ENCODE data around the gene NAV2. TPM values are rescaled to one million over a fixed set of nuclear protein-coding genes. Genes with fewer than 3 reads are reported as not detected.

Gene NAV2
- total RNA-seq, 1 experiment from 2014 or later, result 139 TPM

DNA sequence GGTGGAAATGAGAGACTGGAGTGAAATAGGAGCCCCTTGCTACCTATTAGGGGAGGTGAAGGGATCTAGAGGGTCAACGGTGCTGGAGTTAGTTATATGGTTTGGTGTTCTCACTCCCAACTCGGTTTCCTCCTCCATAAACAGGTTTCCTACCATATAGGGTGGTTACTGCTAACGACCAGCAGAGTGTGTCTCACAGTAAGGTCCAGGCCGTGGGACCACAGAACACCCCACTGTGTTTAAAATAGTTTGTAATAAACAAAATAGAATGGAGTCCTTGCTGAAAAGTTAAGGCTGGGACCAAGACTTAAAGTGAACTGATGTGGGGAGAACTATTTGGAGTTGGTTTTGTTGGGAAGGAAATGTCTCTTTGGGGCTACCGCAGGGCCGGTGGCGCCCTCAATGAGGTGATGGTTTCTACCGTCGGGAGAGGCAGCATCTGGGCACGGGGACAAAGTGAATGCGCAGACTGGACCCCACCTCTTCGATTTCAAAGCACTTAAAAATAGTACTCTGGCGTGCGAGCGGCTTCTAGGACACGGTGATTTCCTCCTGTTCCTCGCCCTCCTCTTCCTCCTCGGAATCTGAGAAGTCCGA lies 443.1 kb downstream of the NAV2 start:
- CTCF ChIA-PET, result interaction anchor here (0.6 to 1.4 kb wide), 6 partner anchors 17 to 231 kb away, joined by 3 to 7 read pairs (median 4); no protein-coding TSS in a partner anchor
- Mint-ChIP-seq H3K4me3 (ENCODE audit: unreplicated experiment) (no peak overlapping the region), H3K36me3 (ENCODE audit: insufficient read depth, unreplicated experiment) (peaks cover 7% of the 10 kb centered on the region), H3K27me3 (ENCODE audit: insufficient read depth, unreplicated experiment) (peaks cover 69% of the 10 kb centered on the region), H3K27ac (ENCODE audit: low read depth, unreplicated experiment) (no peak overlapping the region), H3K9me3 (ENCODE audit: unreplicated experiment) (no peaks in the 10 kb centered on the region), H3K4me1 (ENCODE audit: insufficient read depth, unreplicated experiment) (peaks cover 4% of the 10 kb centered on the region)
- intact Hi-C loops (cut with micrococcal nuclease), result no loop called here
- POLR2A ChIA-PET, result no interaction called here
- TF ChIP-seq, protein P1, sequence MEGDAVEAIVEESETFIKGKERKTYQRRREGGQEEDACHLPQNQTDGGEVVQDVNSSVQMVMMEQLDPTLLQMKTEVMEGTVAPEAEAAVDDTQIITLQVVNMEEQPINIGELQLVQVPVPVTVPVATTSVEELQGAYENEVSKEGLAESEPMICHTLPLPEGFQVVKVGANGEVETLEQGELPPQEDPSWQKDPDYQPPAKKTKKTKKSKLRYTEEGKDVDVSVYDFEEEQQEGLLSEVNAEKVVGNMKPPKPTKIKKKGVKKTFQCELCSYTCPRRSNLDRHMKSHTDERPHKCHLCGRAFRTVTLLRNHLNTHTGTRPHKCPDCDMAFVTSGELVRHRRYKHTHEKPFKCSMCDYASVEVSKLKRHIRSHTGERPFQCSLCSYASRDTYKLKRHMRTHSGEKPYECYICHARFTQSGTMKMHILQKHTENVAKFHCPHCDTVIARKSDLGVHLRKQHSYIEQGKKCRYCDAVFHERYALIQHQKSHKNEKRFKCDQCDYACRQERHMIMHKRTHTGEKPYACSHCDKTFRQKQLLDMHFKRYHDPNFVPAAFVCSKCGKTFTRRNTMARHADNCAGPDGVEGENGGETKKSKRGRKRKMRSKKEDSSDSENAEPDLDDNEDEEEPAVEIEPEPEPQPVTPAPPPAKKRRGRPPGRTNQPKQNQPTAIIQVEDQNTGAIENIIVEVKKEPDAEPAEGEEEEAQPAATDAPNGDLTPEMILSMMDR (IDR thresholded peaks at IDR 0.05; ENCODE audit: unreplicated experiment), result no peak
- BruUV-seq (replicated peaks), result no TSS peak
- no peak for DNase-seq (ENCODE audit: unreplicated experiment)

DNA sequence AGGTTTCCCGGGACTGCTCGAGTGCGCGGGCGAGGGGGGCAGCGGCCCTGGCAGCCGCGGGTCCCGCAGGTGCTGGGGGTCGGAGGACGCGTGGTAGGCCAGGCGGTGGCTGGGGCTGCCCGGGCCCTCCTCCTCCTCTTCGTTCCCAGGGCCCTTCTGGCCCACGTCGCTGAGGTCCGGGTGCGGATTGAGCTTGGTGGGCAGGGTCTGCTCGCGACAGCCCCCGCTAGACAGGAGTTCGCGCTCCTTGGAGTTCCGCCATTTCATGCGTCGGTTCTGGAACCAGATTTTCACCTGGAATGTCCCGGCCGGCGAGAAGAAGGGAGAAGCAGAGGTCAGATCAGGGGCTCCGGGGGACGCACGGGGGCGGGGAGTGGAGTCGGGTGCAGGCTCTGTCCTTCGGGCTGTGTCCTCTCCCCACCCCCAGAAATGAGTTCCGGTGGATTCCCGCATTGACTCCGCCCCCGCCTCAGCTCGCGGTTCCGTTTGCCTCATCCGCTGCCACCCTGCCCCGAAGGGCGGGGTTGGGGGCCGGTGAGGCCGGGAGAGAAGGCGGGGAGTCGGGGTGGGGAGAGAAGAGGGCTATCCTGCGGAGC lies 443.7 kb downstream of the NAV2 start:
- POLR2A ChIA-PET, result no interaction called here
- CTCF ChIA-PET, result interaction anchor here (0.6 to 1.4 kb wide), 2 partner anchors 199 to 837 kb away, joined by 3 to 4 read pairs; no protein-coding TSS in a partner anchor
- Mint-ChIP-seq H3K4me3 (ENCODE audit: unreplicated experiment) (no peak overlapping the region), H3K36me3 (ENCODE audit: insufficient read depth, unreplicated experiment) (peaks cover 7% of the 10 kb centered on the region), H3K4me1 (ENCODE audit: insufficient read depth, unreplicated experiment) (peaks cover 4% of the 10 kb centered on the region), H3K9me3 (ENCODE audit: unreplicated experiment) (no peaks in the 10 kb centered on the region), H3K27ac (ENCODE audit: low read depth, unreplicated experiment) (no peak overlapping the region), H3K27me3 (ENCODE audit: insufficient read depth, unreplicated experiment) (peaks cover 75% of the 10 kb centered on the region)
- no peak for DNase-seq (ENCODE audit: unreplicated experiment)
- TF ChIP-seq, protein P1 (IDR thresholded peaks at IDR 0.05; ENCODE audit: unreplicated experiment), result no peak
- intact Hi-C loops (cut with micrococcal nuclease), result no loop called here
- BruUV-seq (replicated peaks), result no TSS peak

DNA sequence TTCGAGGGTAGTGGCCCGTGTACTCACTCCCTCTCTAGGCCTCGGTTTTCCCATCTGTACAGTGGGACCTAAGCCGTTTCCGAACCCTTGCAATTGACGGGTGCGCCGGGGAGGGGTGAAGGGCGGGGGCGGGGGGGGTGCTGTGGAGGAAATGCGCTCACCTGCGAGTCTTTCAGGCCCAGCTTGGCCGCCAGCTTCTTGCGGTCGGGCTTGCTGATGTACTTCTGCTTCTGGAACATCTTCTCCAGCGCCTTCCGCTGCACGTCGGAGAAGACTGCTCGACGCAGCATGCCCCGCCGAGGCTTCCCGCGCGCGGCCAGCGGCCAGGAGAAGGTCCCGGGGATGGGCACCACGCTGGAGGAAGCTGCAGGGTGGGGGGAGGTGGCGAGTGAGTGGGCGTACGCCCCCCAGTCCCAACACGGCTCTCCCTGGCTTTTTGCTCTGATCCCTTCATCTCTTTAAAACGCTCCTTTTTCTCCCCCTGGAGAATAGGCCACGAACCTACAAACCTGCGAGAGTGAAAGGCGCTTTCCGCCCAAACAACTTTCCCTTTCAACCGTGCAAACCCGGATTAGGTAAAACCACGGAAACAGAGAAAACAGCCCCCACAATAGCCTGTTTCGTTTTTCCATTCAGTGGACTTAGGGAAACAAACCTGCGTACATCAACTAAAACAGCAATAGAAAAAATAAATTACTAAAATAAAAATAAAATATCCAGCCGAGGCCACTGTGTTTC lies 444.4 kb downstream of the NAV2 start:
- Mint-ChIP-seq H3K4me1 (ENCODE audit: insufficient read depth, unreplicated experiment) (peaks cover 4% of the 10 kb centered on the region), H3K36me3 (ENCODE audit: insufficient read depth, unreplicated experiment) (peaks cover 7% of the 10 kb centered on the region), H3K27ac (ENCODE audit: low read depth, unreplicated experiment) (no peak overlapping the region), H3K4me3 (ENCODE audit: unreplicated experiment) (no peak overlapping the region), H3K9me3 (ENCODE audit: unreplicated experiment) (no peaks in the 10 kb centered on the region), H3K27me3 (ENCODE audit: insufficient read depth, unreplicated experiment) (peaks cover 81% of the 10 kb centered on the region)
- BruUV-seq (replicated peaks), result no TSS peak
- intact Hi-C loops (cut with micrococcal nuclease), result no loop called here
- CTCF ChIA-PET, result interaction anchor here (0.6 to 1.4 kb wide), 3 partner anchors 8 to 837 kb away, joined by 3 to 4 read pairs (median 3); no protein-coding TSS in a partner anchor
- POLR2A ChIA-PET, result no interaction called here
- TF ChIP-seq, protein P1 (IDR thresholded peaks at IDR 0.05; ENCODE audit: unreplicated experiment), result no peak
- no peak for DNase-seq (ENCODE audit: unreplicated experiment)

DNA sequence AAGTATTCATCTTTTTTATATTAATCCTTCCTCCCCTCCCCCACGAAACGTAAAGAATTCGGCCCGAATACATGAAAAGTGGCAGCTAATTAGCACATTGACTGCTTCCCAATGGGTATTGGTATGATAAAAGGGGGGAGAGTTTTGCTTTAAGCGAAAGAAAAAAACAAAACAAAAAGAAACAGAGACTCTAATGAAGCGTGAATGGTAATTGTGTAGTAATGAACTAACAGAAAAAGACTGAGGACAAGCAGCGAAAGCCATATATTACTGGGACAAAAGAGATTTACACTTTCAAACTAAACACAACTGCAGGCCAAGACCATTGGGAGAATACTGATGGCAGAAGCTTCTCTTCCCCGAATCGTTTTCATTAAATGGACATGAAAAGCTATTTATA lies 445.1 kb downstream of the NAV2 start:
- intact Hi-C loops (cut with micrococcal nuclease), result no loop called here
- no peak overlapping the region for H3K4me3 Mint-ChIP-seq (ENCODE audit: unreplicated experiment)
- no peak for DNase-seq (ENCODE audit: unreplicated experiment)
- H3K36me3 Mint-ChIP-seq (ENCODE audit: insufficient read depth, unreplicated experiment), result peaks cover 7% of the 10 kb centered on the region
- CTCF ChIA-PET, result interaction anchor here (0.9 kb wide), 1 partner anchor 8 kb away, joined by 3 read pairs; no protein-coding TSS in a partner anchor
- POLR2A ChIA-PET, result no interaction called here
- no TSS peak for BruUV-seq (replicated peaks)
- H3K27me3 Mint-ChIP-seq (ENCODE audit: insufficient read depth, unreplicated experiment), result peaks cover 88% of the 10 kb centered on the region
- TF ChIP-seq, protein P1 (IDR thresholded peaks at IDR 0.05; ENCODE audit: unreplicated experiment), result no peak
- H3K4me1 Mint-ChIP-seq (ENCODE audit: insufficient read depth, unreplicated experiment), result peaks cover 4% of the 10 kb centered on the region
- no peaks in the 10 kb centered on the region for H3K9me3 Mint-ChIP-seq (ENCODE audit: unreplicated experiment)
- H3K27ac Mint-ChIP-seq (ENCODE audit: low read depth, unreplicated experiment), result no peak overlapping the region
